Hypothalamus (tissue), 51 donors: ENCODE results near the gene GRHL3.

Source experiments
- DNase-seq, 51 donors: peaks; one replicate each; lab custom pipeline; 2025; lab: John Stamatoyannopoulos, UW

The GRHL3 gene

DNA sequence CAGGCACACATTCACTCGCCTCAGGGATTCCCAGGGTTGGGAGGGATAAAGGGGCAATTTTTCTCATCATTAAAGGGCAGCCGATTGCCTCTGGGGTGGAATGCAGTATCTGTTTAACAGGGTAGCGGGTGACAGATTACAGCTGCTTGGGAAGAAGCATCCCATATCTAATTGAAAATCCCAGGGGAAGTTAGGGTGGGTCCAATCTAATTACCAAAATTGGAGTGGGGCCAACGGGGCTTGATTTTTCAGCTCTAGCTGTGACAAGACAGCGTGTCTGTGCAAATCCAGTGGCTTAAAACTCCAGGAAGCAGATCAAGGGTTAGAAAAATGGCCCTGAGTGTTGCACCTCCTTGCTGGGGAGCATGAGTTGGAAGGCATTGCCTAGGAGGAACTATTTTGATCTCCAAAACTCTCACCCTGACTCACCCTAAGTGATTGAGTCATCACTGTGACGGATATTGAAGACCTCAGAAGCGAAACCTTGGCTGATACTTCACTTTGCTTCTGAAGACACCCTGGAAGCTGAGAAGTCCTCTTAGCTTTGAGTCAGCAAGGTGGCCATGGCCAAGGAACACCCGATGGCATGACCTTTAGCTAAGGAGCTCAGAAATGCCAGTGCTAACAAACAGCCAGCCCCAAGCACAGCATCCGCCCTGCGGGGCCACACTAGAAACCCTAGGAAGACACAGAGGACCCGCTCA lies 46.0 kb downstream of the GRHL3 start:
- DNase-seq = peak in 6 of 51 donors; percentile 19 to 52 (median 37)

DNA sequence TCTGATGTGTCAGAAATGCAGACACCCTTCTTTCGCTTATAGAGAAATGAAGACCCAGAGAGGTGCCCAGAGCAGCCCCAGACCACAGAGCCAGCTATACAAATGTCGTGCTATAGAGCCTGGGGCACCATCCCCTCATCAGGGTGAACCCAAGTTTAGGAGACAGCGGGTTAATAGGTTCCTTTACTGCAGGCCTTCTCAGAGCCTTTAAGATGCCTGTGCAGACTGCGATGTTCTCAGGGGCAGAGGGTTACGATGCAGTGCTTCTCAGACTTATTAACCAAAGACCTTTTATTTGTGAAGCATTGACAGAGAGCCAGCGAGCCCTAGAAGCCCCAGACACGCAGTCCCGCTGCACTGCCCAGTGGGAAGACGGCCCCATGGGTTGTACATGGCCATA lies 47.5 kb downstream of the GRHL3 start:
- no peak for DNase-seq

DNA sequence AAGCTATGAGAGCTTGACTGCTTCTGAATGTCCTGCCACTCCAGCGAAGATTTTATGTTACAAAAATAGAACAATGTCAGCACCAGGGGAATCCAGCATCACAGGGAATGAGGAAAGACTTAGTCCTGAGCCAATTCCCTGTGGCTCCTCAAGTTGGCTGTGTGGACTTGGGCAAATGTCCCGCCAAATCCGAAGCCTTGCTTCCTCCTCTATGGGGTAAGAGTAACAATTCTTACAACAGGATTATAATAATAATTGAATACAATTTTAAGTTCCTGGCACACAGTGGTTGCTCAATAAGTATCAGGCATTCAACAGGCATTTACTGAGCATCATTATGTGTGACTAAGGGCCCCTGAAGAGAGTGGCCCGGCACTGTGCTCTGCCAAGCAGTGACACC lies 50.0 kb downstream of the GRHL3 start:
- DNase-seq = peak in 4 of 51 donors; percentile 23 to 58 (median 38)

DNA sequence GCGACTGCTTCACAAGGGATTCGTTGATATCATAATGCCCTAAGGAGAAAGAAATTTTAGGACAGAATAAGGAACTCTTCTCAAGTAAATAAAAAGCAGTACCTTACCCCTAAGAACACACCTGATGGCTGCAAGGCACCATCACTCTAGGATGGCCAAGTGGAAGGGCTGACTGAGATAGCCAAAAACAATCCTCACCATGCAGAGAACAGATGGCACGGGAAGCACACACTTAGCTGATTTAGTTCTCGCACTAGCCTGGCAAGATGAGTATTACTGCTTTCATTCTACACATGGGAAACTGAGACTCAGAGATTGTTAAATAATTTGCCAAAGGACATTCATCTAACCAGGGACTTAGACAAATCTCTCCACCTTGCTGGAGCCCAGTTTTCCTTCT lies 50.6 kb downstream of the GRHL3 start:
- DNase-seq = no peak

DNA sequence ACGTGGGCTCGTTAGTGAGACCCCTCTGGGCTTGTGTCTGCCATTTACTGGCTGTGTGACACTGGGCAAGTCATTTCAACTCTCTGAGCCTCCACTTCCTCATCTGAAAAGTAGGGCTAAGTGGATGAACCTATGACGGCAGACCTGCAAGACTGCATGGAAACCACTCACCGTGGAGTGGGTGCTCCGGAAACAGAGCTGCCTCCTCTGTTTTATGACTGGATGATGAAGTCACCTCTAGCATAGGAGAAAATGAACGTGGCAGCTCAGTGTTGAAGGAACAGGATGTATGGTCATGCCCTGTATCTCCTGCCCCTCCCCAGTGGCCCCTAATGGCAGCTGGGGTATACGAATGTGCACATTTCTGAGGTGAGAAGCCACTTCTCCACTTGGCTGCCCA lies 53.9 kb downstream of the GRHL3 start:
- DNase-seq = no peak

DNA sequence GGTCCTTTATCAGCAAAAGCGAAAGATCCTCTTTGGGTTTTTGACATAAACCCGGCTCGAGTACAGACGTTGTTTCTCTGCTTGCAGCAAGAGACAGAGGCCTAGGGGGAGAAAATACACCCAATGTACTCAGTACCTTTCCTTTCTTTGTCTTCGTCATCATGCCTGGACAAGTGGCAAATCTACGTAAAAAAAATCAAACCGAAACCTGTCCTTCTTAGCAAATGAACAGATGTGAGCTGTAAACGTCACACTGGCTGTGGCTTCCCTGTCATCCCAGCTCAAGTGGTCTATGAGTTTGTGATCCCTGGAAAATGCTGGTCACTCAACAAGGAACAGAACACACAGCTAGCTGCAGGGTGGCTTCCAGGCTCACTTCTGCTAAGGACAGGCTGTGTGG lies 54.6 kb downstream of the GRHL3 start:
- DNase-seq = no peak

GRCh38 chr1:24374891-24375786 lies 56.0 kb downstream of the GRHL3 start:
- DNase-seq = no peak

DNA sequence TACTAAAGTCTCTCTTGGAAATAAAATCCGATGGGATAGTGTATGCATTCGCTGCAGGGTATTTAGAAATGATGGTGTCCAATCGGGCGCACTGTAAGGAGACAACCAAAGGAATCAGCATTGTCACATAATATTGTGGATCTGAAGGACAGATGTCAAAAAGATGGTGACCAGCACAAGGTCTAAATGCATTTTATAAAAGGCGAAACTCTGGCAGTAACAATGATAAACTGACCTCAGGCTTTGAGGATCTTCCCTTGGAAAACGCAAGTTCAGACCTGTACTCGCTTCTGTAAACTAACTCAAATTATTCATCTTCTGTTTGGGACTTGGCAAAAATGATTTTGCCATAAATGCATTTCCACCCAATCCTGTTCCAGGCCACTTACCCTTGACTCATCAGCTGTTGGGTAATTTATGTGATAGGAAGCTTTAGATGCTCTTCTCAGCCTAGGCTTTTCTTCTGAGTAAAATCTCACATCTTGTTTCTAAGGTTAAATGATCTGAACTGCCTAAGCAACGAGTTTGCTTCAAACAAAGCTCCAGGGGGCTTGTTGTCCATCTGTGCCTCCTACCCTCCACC lies 60.7 kb downstream of the GRHL3 start:
- DNase-seq = no peak

DNA sequence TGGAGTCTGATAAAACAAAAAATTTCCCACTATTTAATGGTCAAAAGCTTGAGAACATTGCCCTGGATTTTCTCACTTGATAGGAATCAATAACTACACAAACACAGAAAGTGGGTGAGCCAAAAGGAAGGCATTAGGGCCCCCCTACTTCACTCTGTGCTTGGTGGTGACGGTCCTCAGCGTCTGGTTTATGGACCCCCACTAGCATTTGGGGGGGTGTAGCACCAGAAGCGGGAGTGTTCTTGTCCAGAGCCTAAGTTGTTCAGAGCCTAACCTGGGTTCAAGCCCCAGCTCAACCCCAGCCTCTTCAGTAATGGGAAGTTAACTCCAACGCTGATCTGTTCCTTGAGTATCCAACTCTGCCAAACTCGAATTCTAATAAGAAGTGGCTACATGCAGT lies 61.4 kb downstream of the GRHL3 start:
- DNase-seq = no peak

- DNase-seq = no peak
Measured at GRCh38 chr1:24381256-24381655, 62.1 kb downstream of the GRHL3 start.

DNA sequence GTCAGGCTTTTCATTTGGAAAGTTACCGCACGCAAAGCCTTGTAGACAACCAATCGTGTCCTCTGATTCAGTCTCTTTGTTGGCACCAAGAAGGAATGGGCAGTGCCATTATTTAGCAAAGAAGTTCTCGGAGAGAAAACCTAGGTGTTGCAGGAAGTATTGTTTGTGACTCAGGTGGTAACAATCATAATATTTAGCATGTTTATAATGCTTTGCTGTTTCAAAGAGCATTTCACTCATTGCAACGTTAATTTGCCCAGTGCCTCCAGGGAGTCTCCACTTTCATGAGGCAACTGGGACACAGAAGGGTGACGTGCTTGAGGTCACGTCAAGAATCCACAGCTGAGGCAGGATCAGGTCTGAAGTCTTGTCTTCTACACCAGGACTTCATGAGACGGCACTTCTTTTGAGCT lies 63.0 kb downstream of the GRHL3 start:
- DNase-seq = no peak

DNA sequence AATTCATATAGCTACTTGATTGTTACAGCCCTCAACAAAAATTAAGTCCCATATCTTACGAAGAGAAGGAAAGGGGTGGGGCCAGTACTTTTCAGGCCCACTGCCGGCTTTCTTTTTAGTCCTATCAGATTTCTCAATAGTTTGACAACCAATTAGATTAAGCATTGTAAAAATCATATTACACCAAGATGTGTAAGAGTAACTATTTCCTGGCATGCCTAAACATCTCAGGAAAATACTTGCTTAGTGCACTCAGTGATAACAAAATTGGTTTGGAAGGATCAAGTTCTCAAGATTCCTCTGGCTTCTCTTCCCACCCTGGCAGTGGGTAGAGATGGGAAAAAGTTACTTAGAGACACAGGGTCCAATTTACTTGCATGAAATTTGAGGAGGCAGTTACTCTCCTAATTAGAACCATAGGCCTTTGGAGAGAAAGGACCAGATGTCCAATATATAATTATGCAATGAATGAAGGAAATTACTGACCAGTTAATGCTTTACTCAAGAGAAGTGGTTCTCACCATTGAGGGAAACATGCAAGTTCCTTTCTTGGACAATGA lies 64.3 kb downstream of the GRHL3 start:
- DNase-seq = no peak

GRCh38 chr1:24384251-24385090 lies 65.3 kb downstream of the GRHL3 start:
- DNase-seq = no peak

DNA sequence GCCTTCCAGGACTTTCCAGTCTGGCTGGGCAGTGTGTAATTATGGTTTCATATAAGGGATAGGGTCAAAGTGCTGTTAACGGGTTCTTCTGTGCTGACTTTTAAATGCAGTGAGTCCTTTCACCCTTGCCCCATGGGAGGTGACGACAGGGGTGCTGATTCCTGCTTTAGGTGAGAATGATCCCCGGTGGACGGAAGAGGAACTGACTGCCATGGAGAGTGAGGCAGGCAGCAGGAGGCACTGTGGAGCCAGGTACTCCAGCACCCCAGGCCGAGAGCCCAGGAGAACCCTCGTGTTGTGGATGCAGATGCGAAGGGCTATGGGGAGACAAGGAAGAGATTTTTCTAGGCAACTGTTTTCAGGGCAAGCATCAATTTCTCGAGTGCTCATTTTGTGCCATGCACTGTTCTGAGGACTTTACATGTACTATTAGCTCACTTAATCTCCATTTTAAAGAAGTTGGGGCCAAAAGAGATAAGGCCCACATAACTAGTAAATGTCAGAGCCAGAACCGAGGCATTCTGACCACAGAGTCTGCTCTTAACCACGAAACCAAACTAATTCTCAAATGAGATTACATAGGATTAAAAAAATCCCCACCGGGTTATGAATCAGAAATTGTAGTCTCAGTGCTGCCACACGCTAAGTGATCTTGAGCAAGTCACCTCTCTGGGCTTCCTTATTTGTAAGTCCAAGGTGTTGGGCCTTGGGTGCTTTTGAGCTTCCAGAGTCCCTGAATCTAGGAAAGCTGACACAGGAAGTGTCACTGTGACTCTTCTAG lies 66.2 kb downstream of the GRHL3 start:
- no peak for DNase-seq

DNA sequence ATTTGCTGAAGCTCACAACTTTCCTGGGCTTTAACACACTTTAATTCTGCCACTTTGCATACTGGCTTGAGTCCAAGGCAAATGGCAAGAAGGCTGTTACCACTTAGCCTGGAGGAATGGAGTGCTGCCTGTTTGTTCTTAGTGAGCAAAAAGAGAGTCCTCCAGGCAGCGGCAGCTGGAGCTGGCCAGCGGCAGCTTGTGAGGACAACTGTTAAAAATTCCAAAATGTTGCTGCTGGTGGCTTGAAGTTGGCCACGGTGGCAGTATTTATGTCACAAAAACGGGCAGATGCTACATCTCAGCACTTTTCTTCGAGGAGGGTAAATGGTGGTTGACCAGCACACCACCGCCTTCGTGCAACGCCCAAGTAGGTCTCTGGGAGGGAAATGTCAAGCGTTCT lies 67.1 kb downstream of the GRHL3 start:
- peak in 1 of 51 donors; percentile 9 for DNase-seq

DNA sequence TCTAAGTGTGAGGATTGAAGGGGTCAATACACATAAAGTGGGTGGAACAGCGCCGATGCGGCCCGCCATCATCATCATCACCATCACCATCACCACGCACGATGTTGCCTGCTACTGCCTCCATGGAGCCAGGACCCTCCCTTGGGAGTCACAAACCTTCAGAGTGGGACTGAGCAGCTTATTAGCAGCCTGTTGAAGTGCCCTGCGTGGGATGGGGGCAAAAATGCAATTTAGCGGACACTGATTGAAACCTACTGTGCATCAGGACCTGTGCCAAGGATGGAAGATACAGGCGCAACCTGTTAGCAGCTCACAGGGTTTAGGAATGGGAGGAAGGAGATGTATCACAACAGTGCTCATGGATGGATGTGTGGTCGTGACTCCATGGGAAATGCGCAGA lies 67.8 kb downstream of the GRHL3 start:
- DNase-seq = no peak

DNA sequence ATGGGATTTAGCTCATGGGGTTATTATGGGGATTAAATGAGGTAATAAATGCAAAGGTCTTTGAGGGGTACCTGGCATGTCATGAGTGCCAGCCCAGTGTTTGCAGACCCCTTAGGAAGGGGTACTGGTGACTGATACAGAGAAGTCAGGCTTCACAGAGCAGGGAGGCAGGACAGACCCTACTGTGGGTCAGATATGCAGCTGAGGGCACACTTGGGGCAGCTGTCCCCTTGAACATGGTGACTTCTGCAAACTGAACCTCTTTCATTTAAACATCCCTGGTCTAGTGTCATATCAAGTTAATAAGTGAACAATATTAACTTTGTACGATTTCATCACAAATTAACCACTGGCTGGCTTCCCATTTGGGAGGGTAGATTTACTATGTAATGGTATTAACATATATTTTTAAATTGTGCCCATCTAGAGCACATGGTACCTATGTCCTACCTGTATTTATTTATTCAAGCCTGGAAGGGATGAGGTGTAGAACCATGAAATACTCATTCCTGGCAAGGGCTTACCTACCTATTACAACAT lies 68.5 kb downstream of the GRHL3 start:
- DNase-seq = no peak

GRCh38 chr1:24388331-24388885 lies 69.3 kb downstream of the GRHL3 start:
- DNase-seq = no peak

- DNase-seq = no peak
Measured at GRCh38 chr1:24389231-24389678, 70.1 kb downstream of the GRHL3 start.
